ENCODE measurements around the gene ARPC5. TPM values are rescaled to one million over a fixed set of nuclear protein-coding genes. Genes with fewer than 3 reads are reported as not detected.
A peak's percentile ranks its signal among the peaks of the same experiment; 100 is the strongest.

The ARPC5 gene
- polyA plus RNA-seq, 2 of the 4 experiments (the other 2 are of a cell fraction) = 189 to 198 TPM

- POLR2A ChIA-PET = interaction anchor here (0.6 kb wide), 1 partner anchor 146 kb away, joined by 3 read pairs; no protein-coding TSS in a partner anchor
- Histone ChIP-seq H3K27ac (peak overlapping the region; percentile 68 to 69; a peak in 5 of 6 replicates), H3K4me2 (no peak overlapping the region), H3K4me1 (peaks cover 31% of the 10 kb centered on the region), H3K4me3 (no peak overlapping the region), H3K9me3 (no peaks in the 10 kb centered on the region)
- no peak for ATAC-seq
- TF ChIP-seq POLR2A (IDR thresholded peaks at IDR 0.05; ENCODE audit: low read length) (no peak), CHD4 (IDR thresholded peaks at IDR 0.05; ENCODE audit: borderline replicate concordance) (no peak), POLR2AphosphoS2 (conservative IDR thresholded peaks at IDR 0.05; ENCODE audit: low read length) (no peak), JUNB (IDR thresholded peaks at IDR 0.05) (no peak), RARB (CRISPR knock-in tag; IDR thresholded peaks at IDR 0.05) (no peak), ZNF302 (CRISPR knock-in tag; IDR thresholded peaks at IDR 0.05) (no peak), FOSL2 (IDR thresholded peaks at IDR 0.05) (no peak), FOSL2 (CRISPR knock-in tag; IDR thresholded peaks at IDR 0.05) (no peak), CBX2 (IDR thresholded peaks at IDR 0.05; ENCODE audit: borderline replicate concordance, low read depth) (no peak), USF2 (IDR thresholded peaks at IDR 0.05) (no peak), RCOR1 (IDR thresholded peaks at IDR 0.05; ENCODE audit: low read depth, low read length) (no peak), BCL3 (IDR thresholded peaks at IDR 0.05) (no peak), EHMT2 (IDR thresholded peaks at IDR 0.05; ENCODE audit: low read depth) (no peak), PHF8 (IDR thresholded peaks at IDR 0.05; ENCODE audit: borderline replicate concordance, low read depth) (no peak), EHF (CRISPR knock-in tag; IDR thresholded peaks at IDR 0.05) (no peak), HEYL (CRISPR knock-in tag; IDR thresholded peaks at IDR 0.05) (no peak), TP53 (CRISPR knock-in tag; IDR thresholded peaks at IDR 0.05) (no peak), CBX8 (IDR thresholded peaks at IDR 0.05) (no peak), CHD2 (IDR thresholded peaks at IDR 0.05; ENCODE audit: low read length, partially characterized antibody) (no peak), RNF2 (IDR thresholded peaks at IDR 0.05; ENCODE audit: borderline replicate concordance, low read depth) (no peak), JUN (IDR thresholded peaks at IDR 0.05) (no peak)
- FAIRE-seq = no peak
- DNase-seq (ENCODE audit: low read depth in 1 of 2, low spot score in 1 of 2) = no peak
- CTCF ChIA-PET = interaction anchor here (0.7 kb wide), 1 partner anchor 12 kb away, joined by 3 read pairs; no protein-coding TSS in a partner anchor
- 79% methylated on average over 2 of the region's 2 CpGs for WGBS (ENCODE audit: missing lambda C conversion rate)
Observed at GRCh38 chr1:183607322-183607980, 28.1 kb downstream of the ARPC5 start.

- ChIA-PET CTCF (interaction anchor here (1.6 kb wide), 1 partner anchor 135 kb away, joined by 3 read pairs; no protein-coding TSS in a partner anchor), POLR2A (no interaction called here)
- DNase-seq (ENCODE audit: low read depth in 1 of 2, low spot score in 1 of 2) (no peak), FAIRE-seq (no peak), ATAC-seq (no peak)
- 61% methylated on average over 2 of the region's 2 CpGs for WGBS (ENCODE audit: missing lambda C conversion rate)
- Histone ChIP-seq H3K4me2 (no peak overlapping the region), H3K4me1 (peaks cover 31% of the 10 kb centered on the region), H3K9me3 (no peaks in the 10 kb centered on the region), H3K27ac (peak overlapping the region in 1 of 2 experiments; percentile 43; a peak in 3 of 6 replicates), H3K4me3 (no peak overlapping the region)
- TF ChIP-seq E2F6 (IDR thresholded peaks at IDR 0.05; ENCODE audit: borderline replicate concordance, low read depth) (no peak), GATA3 (IDR thresholded peaks at IDR 0.05; ENCODE audit: borderline replicate concordance) (no peak), ZC3H11A (IDR thresholded peaks at IDR 0.05) (no peak), MAFK (IDR thresholded peaks at IDR 0.05; ENCODE audit: partially characterized antibody) (no peak), ELK1 (IDR thresholded peaks at IDR 0.05; ENCODE audit: low read depth, low read length) (no peak), SMC3 (IDR thresholded peaks at IDR 0.05) (no peak), EP300 (IDR thresholded peaks at IDR 0.05) (no peak), ZNF302 (CRISPR knock-in tag; IDR thresholded peaks at IDR 0.05) (no peak), TFCP2L1 (CRISPR knock-in tag; IDR thresholded peaks at IDR 0.05) (no peak), PHF8 (IDR thresholded peaks at IDR 0.05; ENCODE audit: borderline replicate concordance, low read depth) (no peak), EHF (CRISPR knock-in tag; IDR thresholded peaks at IDR 0.05) (no peak), HOXA7 (CRISPR knock-in tag; IDR thresholded peaks at IDR 0.05) (no peak)
Observed at GRCh38 chr1:183605904-183606303, 29.7 kb downstream of the ARPC5 start.

All from A549 (cell line).